ENCODE data around the gene LYRM1.

DNA sequence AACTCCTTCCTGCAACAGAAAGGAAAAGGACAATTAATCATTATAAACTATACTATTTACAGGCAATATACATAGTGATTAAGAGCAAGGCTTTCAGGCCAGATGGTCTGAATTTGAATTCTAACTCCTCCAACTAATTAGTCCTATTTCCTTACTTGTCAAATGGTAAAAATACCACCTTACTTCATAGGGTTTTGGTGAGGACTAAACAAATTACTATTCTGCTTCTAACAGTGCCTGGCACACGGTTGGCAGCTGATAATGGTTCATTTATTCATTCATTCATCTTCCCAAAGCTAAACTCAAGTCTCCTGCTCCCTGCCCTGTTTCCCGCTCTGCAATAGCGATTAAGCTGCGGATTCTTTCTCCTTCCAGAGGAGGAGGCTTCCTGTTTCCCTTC is 40.2 kb upstream of the LYRM1 start:
- TF ChIP-seq, protein P1, sequence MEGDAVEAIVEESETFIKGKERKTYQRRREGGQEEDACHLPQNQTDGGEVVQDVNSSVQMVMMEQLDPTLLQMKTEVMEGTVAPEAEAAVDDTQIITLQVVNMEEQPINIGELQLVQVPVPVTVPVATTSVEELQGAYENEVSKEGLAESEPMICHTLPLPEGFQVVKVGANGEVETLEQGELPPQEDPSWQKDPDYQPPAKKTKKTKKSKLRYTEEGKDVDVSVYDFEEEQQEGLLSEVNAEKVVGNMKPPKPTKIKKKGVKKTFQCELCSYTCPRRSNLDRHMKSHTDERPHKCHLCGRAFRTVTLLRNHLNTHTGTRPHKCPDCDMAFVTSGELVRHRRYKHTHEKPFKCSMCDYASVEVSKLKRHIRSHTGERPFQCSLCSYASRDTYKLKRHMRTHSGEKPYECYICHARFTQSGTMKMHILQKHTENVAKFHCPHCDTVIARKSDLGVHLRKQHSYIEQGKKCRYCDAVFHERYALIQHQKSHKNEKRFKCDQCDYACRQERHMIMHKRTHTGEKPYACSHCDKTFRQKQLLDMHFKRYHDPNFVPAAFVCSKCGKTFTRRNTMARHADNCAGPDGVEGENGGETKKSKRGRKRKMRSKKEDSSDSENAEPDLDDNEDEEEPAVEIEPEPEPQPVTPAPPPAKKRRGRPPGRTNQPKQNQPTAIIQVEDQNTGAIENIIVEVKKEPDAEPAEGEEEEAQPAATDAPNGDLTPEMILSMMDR (IDR thresholded peaks at IDR 0.05 in 4 of 5, conservative IDR thresholded peaks at IDR 0.05 in 1 of 5), result no peak
- no peak for TF ChIP-seq POLR2A (IDR thresholded peaks at IDR 0.05)
